Parathyroid adenoma (tissue), 2 donors: ENCODE data around the gene PIK3R5.

Source experiments
- H2AFZ ChIP-seq: fragments of 300-600 bp; sonication (generic); one replicate; pipeline ENCODE4 v1.7.0; 2017; ENCODE audit warnings: antibody characterized with exemption, mild to moderate bottlenecking
- H3K27ac ChIP-seq: fragments of 300-600 bp; sonication (generic); one replicate; pipeline ENCODE4 v1.7.0; 2017
- H3K27me3 ChIP-seq: fragments of 300-600 bp; sonication (generic); one replicate; pipeline ENCODE4 v1.7.0; 2017; ENCODE audit warnings: low read length; ENCODE audit not compliant: control insufficient read depth, insufficient read depth
- H3K36me3 ChIP-seq: fragments of 300-600 bp; sonication (generic); one replicate; pipeline ENCODE4 v1.7.0; 2017; ENCODE audit warnings: low read length; ENCODE audit not compliant: control insufficient read depth, insufficient read depth
- H3K4me1 ChIP-seq: fragments of 300-600 bp; sonication (generic); one replicate; pipeline ENCODE4 v1.7.0; 2017; ENCODE audit warnings: control low read depth
- H3K4me2 ChIP-seq: fragments of 300-600 bp; sonication (generic); one replicate; pipeline ENCODE4 v1.7.0; 2017; ENCODE audit warnings: low read length
- H3K4me3 ChIP-seq: fragments of 300-600 bp; sonication (generic); one replicate; pipeline ENCODE4 v1.7.0; 2017; ENCODE audit warnings: low read depth, low read length
- H3K79me2 ChIP-seq: fragments of 300-600 bp; sonication (generic); one replicate; pipeline ENCODE4 v1.7.0; 2017; ENCODE audit warnings: control low read depth
- H3K9ac ChIP-seq: fragments of 300-600 bp; sonication (generic); one replicate; pipeline ENCODE4 v1.7.0; 2017; ENCODE audit warnings: mild to moderate bottlenecking
- H3K9me3 ChIP-seq: fragments of 300-600 bp; sonication (generic); one replicate; pipeline ENCODE4 v1.7.0; 2017; ENCODE audit warnings: low read length; ENCODE audit not compliant: control insufficient read depth
- TF ChIP-seq, protein P1 (sequence below): fragments of 300-600 bp; sonication (generic); IDR thresholded peaks from one replicate; pipeline ENCODE4 v1.7.0; 2017; ENCODE audit warnings: antibody characterized with exemption, mild to moderate bottlenecking
- donor health status: primary hyperparathyroidism.

The PIK3R5 gene

GRCh38 chr17:8846768-8847211, 118.7 kb downstream of the PIK3R5 start:
- TF ChIP-seq, protein P1, sequence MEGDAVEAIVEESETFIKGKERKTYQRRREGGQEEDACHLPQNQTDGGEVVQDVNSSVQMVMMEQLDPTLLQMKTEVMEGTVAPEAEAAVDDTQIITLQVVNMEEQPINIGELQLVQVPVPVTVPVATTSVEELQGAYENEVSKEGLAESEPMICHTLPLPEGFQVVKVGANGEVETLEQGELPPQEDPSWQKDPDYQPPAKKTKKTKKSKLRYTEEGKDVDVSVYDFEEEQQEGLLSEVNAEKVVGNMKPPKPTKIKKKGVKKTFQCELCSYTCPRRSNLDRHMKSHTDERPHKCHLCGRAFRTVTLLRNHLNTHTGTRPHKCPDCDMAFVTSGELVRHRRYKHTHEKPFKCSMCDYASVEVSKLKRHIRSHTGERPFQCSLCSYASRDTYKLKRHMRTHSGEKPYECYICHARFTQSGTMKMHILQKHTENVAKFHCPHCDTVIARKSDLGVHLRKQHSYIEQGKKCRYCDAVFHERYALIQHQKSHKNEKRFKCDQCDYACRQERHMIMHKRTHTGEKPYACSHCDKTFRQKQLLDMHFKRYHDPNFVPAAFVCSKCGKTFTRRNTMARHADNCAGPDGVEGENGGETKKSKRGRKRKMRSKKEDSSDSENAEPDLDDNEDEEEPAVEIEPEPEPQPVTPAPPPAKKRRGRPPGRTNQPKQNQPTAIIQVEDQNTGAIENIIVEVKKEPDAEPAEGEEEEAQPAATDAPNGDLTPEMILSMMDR, result no peak
- Histone ChIP-seq H3K4me1 (no peaks in the 10 kb centered on the region), H3K27me3 (no peaks in the 10 kb centered on the region), H3K27ac (no peak overlapping the region), H3K9ac (no peak overlapping the region), H2AFZ (no peak overlapping the region), H3K36me3 (no peaks in the 10 kb centered on the region), H3K9me3 (no peaks in the 10 kb centered on the region), H3K79me2 (no peaks in the 10 kb centered on the region), H3K4me3 (no peak overlapping the region), H3K4me2 (no peak overlapping the region)

DNA sequence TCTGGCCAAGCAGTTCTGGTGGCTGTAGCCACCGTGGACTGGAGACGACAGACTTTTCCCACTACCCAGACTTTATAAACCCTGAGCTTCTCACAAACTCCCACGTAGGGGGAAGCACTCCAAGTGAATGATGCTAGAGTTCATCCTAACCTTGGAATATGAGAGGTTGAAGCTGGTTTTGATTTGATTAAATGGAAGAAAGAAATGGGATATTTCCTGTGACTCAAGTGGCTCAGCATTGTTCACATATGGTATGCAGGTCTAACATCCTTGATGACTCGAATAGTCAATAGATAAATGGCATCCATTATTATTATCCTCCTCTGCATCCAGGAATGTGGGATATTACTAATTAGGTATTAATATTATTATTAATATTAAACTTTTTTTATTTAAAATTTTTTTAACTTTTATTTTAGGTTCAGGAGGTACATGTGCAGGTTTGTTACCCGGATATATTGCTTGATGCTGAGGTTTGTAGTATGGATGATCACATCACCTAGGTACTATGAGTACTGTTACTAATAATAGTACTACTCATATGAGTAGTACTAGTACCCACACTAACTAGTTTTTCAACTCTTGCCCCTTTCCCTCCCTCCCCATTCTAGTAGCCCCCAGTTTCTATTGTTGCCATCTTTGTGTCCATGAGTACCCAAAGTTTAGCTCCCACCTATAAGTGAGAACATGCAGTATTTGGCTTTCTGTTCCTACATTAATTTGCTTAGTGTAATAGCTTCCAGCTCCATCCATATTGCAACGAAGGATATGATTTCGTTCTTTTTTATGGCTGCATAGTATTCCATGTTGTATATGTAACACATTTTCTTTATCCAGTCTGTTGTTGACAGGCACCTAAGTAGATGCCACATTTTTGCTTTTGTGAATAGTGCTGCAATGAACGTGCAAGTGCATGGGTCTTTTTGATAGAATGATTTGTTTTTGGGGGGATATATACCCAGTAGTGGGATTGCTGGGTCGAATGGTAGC, 121.0 kb downstream of the PIK3R5 start:
- no peaks in the 10 kb centered on the region for H3K4me1 ChIP-seq
- no peak overlapping the region for H3K4me3 ChIP-seq
- H3K9ac ChIP-seq, result no peak overlapping the region
- no peak overlapping the region for H2AFZ ChIP-seq
- H3K79me2 ChIP-seq, result no peaks in the 10 kb centered on the region
- H3K27ac ChIP-seq, result no peak overlapping the region
- no peaks in the 10 kb centered on the region for H3K27me3 ChIP-seq
- H3K36me3 ChIP-seq, result no peaks in the 10 kb centered on the region
- TF ChIP-seq, protein P1, result no peak
- H3K9me3 ChIP-seq, result no peaks in the 10 kb centered on the region
- no peak overlapping the region for H3K4me2 ChIP-seq

DNA sequence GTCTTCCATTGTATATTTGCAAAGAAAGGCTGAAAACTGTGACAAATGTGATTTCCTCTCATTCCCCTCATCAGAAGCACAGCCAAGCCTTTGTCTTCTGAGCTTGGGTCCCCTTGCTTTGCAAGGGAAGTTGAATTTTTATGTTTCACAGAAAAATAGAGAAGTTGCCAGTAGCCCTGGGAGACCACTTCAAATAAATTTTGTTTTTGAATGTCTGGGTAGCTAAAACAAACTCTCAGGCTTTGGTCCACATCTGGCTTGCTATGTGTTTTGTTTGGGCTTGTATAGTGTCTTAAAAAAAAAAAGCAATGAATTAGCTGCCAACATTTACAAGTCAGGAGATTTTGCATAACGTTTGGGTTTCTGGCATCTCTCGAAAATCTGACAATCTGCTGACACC, 122.2 kb downstream of the PIK3R5 start:
- H3K79me2 ChIP-seq, result no peaks in the 10 kb centered on the region
- no peaks in the 10 kb centered on the region for H3K36me3 ChIP-seq
- H3K9me3 ChIP-seq, result no peaks in the 10 kb centered on the region
- no peaks in the 10 kb centered on the region for H3K4me1 ChIP-seq
- TF ChIP-seq, protein P1, result no peak
- no peaks in the 10 kb centered on the region for H3K27me3 ChIP-seq
- no peak overlapping the region for H3K9ac ChIP-seq
- H3K4me3 ChIP-seq, result no peak overlapping the region
- H3K4me2 ChIP-seq, result no peak overlapping the region
- no peak overlapping the region for H3K27ac ChIP-seq
- no peak overlapping the region for H2AFZ ChIP-seq

GRCh38 chr17:8841844-8842243, 123.7 kb downstream of the PIK3R5 start:
- no peak overlapping the region for H3K4me3 ChIP-seq
- H3K4me2 ChIP-seq, result no peak overlapping the region
- no peaks in the 10 kb centered on the region for H3K79me2 ChIP-seq
- no peak overlapping the region for H2AFZ ChIP-seq
- no peaks in the 10 kb centered on the region for H3K4me1 ChIP-seq
- no peak overlapping the region for H3K27ac ChIP-seq
- H3K9me3 ChIP-seq, result no peaks in the 10 kb centered on the region
- no peaks in the 10 kb centered on the region for H3K36me3 ChIP-seq
- no peaks in the 10 kb centered on the region for H3K27me3 ChIP-seq
- no peak overlapping the region for H3K9ac ChIP-seq
- TF ChIP-seq, protein P1, result no peak
